Subcutaneous preadipocyte (primary cell): Measurements from ENCODE around the gene GARRE1. TPM values are rescaled to one million over a fixed set of nuclear protein-coding genes. Genes with fewer than 3 reads are reported as not detected.

Experiments
- total RNA-seq: library from RNA; depleted of rRNA; stranded (reverse); fragments of >200 nt; gene quantifications from 2 replicates; pipeline ENCODE4 v1.2.3, GENCODE V29; 2012

GARRE1 gene, protein sequence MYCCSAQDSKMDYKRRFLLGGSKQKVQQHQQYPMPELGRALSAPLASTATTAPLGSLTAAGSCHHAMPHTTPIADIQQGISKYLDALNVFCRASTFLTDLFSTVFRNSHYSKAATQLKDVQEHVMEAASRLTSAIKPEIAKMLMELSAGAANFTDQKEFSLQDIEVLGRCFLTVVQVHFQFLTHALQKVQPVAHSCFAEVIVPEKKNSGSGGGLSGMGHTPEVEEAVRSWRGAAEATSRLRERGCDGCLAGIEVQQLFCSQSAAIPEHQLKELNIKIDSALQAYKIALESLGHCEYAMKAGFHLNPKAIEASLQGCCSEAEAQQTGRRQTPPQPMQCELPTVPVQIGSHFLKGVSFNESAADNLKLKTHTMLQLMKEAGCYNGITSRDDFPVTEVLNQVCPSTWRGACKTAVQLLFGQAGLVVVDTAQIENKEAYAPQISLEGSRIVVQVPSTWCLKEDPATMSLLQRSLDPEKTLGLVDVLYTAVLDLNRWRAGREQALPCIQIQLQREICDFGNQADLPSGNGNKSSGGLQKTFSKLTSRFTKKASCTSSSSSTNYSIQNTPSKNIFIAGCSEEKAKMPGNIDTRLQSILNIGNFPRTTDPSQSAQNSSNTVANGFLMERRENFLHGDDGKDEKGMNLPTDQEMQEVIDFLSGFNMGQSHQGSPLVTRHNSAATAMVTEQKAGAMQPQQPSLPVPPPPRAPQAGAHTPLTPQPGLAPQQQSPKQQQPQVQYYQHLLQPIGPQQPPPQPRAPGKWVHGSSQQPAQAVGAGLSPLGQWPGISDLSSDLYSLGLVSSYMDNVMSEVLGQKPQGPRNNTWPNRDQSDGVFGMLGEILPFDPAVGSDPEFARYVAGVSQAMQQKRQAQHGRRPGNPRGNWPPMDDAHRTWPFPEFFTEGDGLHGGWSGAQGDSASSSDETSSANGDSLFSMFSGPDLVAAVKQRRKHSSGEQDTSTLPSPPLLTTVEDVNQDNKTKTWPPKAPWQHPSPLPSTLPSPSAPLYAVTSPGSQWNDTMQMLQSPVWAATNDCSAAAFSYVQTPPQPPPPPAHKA (N-terminal part only)
- total RNA-seq, result 4.8 and 6.8 TPM in 2 replicates

DNA sequence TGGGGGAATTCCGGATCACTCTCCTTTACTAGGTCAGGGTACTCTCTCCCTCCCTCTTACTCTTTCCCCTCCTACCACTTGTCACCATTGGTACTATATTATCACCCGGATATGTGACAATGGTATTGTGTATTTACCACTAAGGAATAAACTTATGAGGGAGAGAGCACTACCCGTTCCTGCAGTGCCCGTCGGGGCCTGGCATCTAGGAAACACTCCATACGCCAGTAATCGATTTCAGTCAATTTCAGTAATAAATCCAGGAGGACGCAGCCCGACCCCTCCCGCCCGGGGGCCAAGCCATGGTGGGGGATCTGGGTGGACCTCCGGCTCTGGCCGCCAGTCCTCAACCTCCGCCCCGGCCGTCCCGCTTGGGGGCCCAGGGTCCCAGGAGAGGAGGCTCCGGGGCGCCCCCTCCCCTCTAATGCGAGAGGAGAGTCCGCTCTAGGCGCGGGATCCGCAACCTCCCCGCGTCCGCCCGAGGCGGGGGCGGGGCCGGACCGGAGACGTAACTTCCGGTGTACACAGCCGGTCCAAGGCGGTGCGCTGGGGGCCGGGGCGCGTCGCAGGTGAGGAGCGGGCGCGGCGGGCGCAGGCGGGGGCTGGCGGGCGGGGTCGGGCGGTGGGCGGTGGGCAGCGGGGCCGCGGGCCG, at the start of gene GARRE1:
Gene GARRE1 (plus strand): TSS at position 509 of the 652 bp plus-strand sequence. CDS start 45,920 bp downstream, outside the sequence.

Other genes with a start within 250 kb of the GARRE1 start
- 43.0 and 58.6 TPM in 2 replicates for gene LSM14A, start 82.0 kb upstream of the GARRE1 start, total RNA-seq
- gene GPI, start 110.6 kb downstream of the GARRE1 start, total RNA-seq, result 224 and 233 TPM in 2 replicates
- 15.1 and 15.2 TPM in 2 replicates for gene PDCD2L, start 149.8 kb downstream of the GARRE1 start, total RNA-seq
- 116 and 132 TPM in 2 replicates for gene UBA2, start 173.8 kb downstream of the GARRE1 start, total RNA-seq
- gene WTIP, start 227.2 kb downstream of the GARRE1 start, total RNA-seq, result 12.9 and 17.8 TPM in 2 replicates